ENCODE measurements around the gene RAMACL. TPM values are rescaled to one million over a fixed set of nuclear protein-coding genes. Genes with fewer than 3 reads are reported as not detected.

RAMACL gene
- total RNA-seq, 1 experiment from 2014 or later, result 0.15 TPM

DNA sequence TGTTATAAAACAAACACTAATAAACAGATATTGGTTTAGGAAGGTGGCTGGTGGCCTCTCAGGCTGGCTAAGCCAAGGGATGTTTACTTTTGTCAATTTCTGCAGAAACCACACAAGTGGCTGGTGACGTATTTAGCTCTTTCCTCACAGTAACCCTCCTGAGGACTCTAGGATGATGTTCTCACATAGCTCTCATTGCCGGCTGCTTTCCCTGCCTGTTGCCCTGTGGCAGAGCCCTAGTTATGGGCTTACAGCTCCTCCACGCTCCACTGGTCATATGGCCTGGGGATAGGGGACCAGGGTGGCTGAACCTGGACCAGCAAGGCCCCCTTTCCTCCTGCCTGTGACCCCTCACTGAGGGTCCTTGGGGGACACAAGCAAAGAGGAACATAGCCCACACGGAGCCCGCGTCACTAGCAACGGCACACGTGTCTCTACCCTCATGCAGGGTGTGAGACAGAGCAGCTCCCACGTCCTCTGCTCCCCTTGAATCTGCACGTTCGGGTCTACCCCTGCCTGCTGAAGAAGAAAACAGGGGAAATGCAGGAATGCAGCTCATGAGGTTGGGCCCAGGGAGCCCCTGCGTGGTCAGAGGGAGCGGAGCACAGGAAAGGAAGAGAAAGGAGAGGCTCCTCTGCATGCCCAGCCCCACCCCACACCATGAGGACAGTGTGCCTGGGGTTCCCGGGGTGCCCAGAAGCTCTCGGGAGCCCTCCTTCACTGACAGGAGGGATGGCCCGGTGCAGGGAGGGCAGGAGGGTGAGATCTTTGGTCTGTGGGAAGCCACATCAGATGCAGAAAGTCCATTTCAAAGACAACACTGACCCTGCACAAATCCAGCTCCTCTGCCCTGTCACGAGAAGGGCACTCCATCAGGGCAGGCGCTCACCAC is 13.9 kb downstream of the RAMACL start:
- no peak overlapping the region for H3K27ac ChIP-seq (ENCODE audit: low read depth, low read length)
- intact Hi-C loops (cut with micrococcal nuclease), result no loop called here
- no peaks in the 10 kb centered on the region for H4K20me1 ChIP-seq (ENCODE audit: insufficient read depth)
- no TSS peak for BruUV-seq (replicated peaks)
- no peaks in the 10 kb centered on the region for H3K27me3 ChIP-seq (ENCODE audit: insufficient read depth, low read length)
- DNase-seq (ENCODE audit: low read depth, low spot score) (no peak), ATAC-seq (no peak)
- ChIA-PET RAD21 (ENCODE audit: low non-redundant PET in 1 of 2, low total read pairs in 2 of 2, uncharacterized antibody in 2 of 2, unreplicated experiment in 2 of 2) (no interaction called here), POLR2A (no interaction called here), CTCF (no interaction called here)
- no peak overlapping the region for H3K4me2 ChIP-seq (ENCODE audit: low read length)
- no peaks in the 10 kb centered on the region for H3K79me2 ChIP-seq (ENCODE audit: insufficient read depth, low read length)
- H3K9ac ChIP-seq (ENCODE audit: low read length), result no peak overlapping the region
- H2AFZ ChIP-seq (ENCODE audit: low read depth, low read length, poor library complexity, severe bottlenecking), result no peak overlapping the region
- peaks cover 0 to 5% of the 10 kb centered on the region in 2 experiments; a peak in 1 of 4 replicates for H3K4me1 ChIP-seq (ENCODE audit: control insufficient read depth in 1 of 2, insufficient read depth in 2 of 2, low read length in 2 of 2)
- H3K4me3 ChIP-seq (replicated peaks in 1 of 2; ENCODE audit: low read depth in 1 of 2, low read length in 2 of 2), result no peak overlapping the region
- no peaks in the 10 kb centered on the region for H3K36me3 ChIP-seq (ENCODE audit: control insufficient read depth in 1 of 2, insufficient read depth in 2 of 2, low read length in 2 of 2)
- TF ChIP-seq EGR1 (IDR thresholded peaks at IDR 0.05; ENCODE audit: low read depth), result no peak
- no peak for TF ChIP-seq POLR2A (IDR thresholded peaks at IDR 0.05; ENCODE audit: borderline replicate concordance, extremely low read depth, insufficient read depth, insufficient read length)
- no peaks in the 10 kb centered on the region for H3K9me2 ChIP-seq (ENCODE audit: insufficient read depth)
- H3K9me3 ChIP-seq (ENCODE audit: control insufficient read depth in 1 of 2, insufficient read depth in 1 of 2, low read depth in 1 of 2, low read length in 2 of 2), result no peaks in the 10 kb centered on the region

GRCh38 chr6:166570929-166571713 is 15.4 kb downstream of the RAMACL start:
- Histone ChIP-seq H3K27ac (ENCODE audit: low read depth, low read length) (no peak overlapping the region), H4K20me1 (ENCODE audit: insufficient read depth) (no peaks in the 10 kb centered on the region), H3K9ac (ENCODE audit: low read length) (no peak overlapping the region), H3K79me2 (ENCODE audit: insufficient read depth, low read length) (no peaks in the 10 kb centered on the region), H3K9me2 (ENCODE audit: insufficient read depth) (no peaks in the 10 kb centered on the region), H3K36me3 (ENCODE audit: control insufficient read depth in 1 of 2, insufficient read depth in 2 of 2, low read length in 2 of 2) (no peaks in the 10 kb centered on the region), H3K27me3 (ENCODE audit: insufficient read depth, low read length) (no peaks in the 10 kb centered on the region), H2AFZ (ENCODE audit: low read depth, low read length, poor library complexity, severe bottlenecking) (no peak overlapping the region), H3K4me2 (ENCODE audit: low read length) (no peak overlapping the region), H3K9me3 (ENCODE audit: control insufficient read depth in 1 of 2, insufficient read depth in 1 of 2, low read depth in 1 of 2, low read length in 2 of 2) (no peaks in the 10 kb centered on the region), H3K4me3 (replicated peaks in 1 of 2; ENCODE audit: low read depth in 1 of 2, low read length in 2 of 2) (no peak overlapping the region), H3K4me1 (ENCODE audit: control insufficient read depth in 1 of 2, insufficient read depth in 2 of 2, low read length in 2 of 2) (peaks cover 0 to 15% of the 10 kb centered on the region in 2 experiments; a peak in 1 of 4 replicates)
- TF ChIP-seq ZFX (IDR thresholded peaks at IDR 0.05) (no peak), POLR2AphosphoS5 (IDR thresholded peaks at IDR 0.05; ENCODE audit: low read depth, low read length) (no peak), ZNF274 (IDR thresholded peaks at IDR 0.05; ENCODE audit: low read depth, low read length) (no peak), FOSL1 (IDR thresholded peaks at IDR 0.05; ENCODE audit: low read depth) (no peak)
- ATAC-seq (no peak), DNase-seq (ENCODE audit: low read depth, low spot score) (no peak)
- ChIA-PET POLR2A (no interaction called here), CTCF (no interaction called here), RAD21 (ENCODE audit: low non-redundant PET in 1 of 2, low total read pairs in 2 of 2, uncharacterized antibody in 2 of 2, unreplicated experiment in 2 of 2) (no interaction called here)
- BruUV-seq (replicated peaks), result no TSS peak
- intact Hi-C loops (cut with micrococcal nuclease), result no loop called here

All from HCT116 (cell line).